NCI-H128 (cell line): ENCODE measurements around the gene TCF4.

Source experiments
- DNase-seq: peaks from one replicate; lab custom pipeline; 2025; ENCODE audit not compliant: unreplicated experiment; lab: John Stamatoyannopoulos, UW

The TCF4 gene

DNA sequence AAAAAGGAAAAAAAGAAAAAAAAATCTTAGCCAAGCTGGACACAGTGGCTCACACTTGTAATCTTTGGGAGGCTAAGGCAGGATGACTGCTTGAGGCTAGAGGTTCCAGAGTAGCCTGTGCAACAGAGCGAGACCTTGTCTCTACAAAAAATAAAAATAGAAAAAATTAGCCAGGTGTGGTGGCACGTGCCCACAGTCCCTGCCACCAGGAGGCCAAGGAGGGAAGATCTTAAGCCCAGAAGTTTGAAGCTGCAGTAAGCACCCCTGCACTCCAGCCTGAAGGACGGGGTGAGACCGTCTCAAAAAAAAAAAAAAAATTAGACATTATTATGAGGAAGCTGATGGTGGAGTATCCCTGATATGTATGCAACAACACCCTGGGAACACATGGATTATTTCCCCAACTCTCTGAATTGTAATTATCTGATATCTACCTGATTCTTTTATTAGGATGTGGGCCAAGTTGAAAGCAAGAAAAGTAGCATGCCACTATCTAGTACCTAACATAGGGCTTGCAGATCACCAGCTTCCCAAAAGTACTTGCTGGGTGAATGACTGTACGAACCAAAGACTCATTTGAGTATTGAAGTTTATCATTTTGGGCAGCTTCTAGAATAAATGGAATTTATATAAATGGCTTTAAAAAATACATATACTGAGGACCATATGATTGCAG, 140.9 kb downstream of the TCF4 start:
- no peak for DNase-seq

DNA sequence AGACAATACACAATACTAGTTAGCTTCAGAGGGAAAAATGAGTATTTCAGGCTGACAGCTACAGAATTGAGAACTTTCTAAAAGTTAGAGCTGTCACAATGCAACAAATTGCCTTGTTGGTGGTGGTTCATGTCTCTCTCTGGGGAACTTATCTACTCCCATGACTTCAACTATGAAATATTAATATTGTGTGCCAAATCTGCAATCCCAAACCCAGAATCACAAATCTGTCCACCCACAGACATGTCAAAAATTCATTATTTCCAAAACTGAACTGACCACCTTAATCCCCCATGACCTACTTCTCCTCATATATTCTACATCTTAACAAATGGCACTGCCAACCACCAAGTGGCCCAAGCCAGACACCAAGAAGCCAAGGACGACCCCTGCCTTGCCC, 143.5 kb downstream of the TCF4 start:
- DNase-seq = no peak

DNA sequence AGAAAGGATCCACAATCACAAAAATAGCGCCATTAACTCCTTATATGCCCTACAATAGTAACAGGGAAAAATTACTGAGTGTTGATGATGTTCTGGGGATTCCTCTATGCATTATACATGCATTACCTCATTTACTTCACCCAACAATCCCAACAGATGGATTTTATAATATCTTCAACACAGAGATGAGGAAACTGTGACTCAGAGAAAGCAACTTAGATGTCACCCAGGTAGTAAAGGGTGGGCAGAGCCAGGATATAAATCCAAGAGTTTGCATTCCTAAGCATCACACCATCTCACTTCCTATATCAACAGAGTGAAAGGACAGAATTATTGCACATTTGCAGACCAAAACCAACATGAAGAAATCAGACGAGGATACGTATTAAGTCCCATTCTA, 144.2 kb downstream of the TCF4 start:
- DNase-seq = no peak

DNA sequence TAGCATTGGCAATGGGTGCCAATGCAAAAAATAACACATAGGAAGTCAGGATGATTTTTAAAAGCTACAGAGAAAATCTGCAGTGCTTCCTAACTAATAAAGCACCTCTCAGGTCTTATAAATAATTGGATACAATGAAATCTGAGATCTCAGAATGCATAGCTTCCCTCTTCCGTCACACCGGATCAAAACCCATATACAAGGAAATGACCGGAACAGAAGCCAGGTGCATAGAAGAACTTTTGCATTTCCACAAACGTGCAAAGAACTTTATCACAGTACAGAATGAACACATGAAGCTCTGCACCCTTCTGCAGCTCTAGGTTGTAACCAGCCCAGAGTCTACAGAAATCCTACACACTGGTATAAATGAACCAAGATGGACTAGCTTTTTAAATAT, 145.4 kb downstream of the TCF4 start:
- no peak for DNase-seq

DNA sequence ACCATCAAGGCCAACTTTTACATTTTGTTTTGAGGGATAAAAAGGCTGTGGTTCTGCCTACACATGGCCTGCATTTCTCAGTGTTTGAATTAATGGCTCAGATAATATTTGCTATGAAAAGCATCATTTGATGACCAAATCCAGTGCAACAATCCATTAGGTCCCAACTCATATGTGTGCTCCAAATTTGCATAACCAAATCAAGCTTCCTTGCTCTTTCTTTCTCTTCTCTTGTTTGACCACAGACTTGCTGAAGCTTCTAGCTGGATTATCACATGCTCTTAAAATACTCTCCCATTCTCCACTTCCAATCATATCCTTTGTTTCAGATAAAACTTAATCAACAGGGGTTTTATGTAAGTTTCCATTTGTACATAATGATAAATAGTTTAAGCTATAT, 147.0 kb downstream of the TCF4 start:
- no peak for DNase-seq

DNA sequence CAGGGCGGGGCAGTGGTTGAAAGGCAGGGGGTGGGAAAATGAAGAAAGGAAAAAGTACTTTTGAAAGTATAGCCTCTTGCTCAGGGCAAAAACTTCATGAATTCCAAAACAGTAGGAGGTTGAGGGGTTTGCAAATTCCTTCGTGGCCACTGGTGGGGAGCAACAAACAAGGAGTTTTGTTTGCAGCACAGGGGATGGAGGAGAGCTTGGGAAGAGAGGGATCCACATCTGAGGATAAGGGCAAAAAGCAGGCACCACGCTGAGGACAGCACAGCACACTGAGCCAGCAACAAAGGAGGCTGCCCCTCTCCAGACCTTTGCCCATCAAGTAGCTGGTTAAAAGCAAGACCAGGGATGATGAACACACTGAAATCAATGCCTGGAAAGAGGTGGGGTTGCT, 148.9 kb downstream of the TCF4 start:
- no peak for DNase-seq

DNA sequence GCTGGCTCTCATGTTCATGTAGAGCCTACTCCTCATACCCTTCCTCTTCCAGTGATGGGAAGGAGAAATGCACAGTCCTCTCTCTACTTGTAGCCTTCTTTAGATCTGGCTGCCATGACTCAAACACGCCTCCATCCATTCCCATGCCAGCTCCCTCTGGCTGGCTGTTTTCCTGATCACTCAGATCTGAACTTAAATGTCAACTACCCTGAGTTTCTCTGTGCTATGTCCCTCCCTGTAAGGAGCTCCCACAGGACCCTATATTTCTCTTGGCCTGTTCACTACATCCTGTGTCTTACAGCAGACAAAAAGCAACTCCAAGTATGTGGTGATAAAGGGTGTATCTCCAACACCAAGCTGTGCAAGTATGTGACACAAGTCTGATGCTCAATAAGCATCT, 152.4 kb downstream of the TCF4 start:
- DNase-seq = no peak

DNA sequence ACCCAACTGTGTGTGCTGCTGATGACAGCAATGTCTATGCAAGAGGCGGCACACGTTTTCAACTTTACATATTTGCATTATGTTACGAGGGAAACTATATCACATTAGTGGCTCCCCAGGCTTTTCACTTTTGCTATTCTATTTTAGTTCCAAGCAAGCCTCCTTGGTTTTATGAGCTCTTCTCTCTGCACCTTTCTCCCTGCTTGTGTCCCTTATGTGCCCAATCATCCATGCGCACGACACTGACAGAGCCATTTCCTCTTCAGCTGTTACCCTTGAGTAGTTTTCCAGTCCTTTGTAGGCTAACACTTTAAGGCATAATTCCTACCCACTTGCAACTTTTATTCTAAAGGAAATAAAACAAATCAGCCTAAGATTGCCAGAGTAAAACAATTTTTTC, 154.3 kb downstream of the TCF4 start:
- no peak for DNase-seq

DNA sequence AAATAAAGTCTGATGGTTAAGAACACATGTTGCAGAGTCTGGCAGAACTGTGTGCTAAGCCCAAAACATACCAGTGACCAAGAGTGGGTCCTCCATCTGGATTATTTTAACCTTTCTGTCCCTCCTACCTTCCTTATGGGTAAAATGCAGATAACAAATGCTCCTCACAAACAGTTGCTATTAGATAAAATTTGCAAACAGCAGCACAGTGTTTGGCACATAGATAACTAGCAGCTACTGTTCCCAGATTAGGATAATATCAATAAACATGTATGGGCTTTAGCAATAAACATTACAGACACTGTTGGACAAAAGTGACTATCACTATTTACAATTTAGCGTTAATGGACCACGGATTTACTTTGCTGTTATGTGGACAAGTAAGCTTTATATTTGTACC, 154.9 kb downstream of the TCF4 start:
- no peak for DNase-seq

DNA sequence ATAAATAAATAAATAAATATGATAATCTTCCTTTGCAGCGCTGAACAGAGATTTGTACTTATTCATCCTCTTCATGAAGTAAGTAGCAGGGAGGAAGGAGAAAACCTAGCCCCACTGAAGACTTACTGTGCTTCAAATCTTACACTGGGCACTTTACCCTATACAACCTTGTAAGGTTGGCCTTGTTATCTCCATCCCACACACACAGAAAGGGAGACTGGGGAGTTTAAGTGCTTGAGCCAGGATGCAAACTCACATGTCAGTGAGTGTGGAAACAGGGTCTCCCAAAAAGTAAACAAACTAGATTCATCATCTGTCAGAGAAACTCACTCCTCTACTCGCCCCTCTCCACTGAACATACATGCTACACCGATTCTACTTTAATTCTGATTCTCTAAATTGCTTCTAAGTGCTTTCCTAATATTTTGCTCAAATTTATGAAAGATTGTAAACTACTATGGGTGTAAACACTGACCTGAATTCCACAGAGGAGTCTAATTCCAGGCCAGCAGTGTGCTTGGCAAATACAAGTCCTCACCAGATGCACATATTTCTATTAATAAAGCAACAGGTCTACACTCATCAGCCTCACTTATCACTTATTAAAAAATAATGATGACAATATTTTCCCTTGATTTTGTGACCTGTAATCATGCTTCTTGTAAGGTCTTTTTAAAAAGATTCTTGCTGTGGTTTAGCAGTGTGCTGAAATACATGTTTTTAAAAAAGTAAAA, 155.5 kb downstream of the TCF4 start:
- DNase-seq = no peak

DNA sequence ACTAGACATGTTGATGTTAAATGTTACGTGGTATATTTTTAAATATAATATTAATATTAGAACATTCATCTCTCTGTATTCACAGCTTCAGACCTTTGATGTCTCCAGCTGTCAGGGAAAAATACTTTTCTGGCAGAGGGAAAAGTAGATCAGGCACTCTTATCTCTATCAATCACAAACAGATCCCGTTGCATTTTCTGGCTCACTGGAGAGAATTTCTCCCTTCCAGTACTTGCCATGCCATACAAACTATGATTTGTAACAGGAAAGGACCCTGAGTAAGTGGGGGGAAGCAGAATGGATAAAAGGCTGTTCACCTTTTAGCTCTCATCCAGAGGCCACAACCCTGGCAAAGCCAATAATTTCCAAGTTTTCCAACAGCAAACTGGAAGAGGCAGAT, 158.0 kb downstream of the TCF4 start:
- no peak for DNase-seq

DNA sequence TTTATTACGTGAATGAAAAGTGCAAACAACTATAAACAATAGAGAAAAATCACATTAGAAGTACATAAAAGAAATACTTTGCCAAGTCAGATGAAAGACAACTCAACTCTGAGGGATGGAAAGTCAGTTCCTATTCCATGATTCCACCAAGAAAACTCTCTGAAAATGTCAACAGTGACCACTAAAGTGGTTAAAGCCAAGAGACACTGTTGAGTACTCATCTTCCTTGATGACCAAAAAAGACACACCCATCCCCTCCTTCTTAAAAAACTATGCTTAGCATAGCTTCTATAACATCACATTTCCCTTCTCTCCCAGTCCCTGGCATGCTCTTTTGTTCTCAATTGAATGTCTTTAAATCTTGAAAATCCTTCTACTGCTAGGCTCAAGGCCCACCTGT, 160.0 kb downstream of the TCF4 start:
- DNase-seq = no peak

DNA sequence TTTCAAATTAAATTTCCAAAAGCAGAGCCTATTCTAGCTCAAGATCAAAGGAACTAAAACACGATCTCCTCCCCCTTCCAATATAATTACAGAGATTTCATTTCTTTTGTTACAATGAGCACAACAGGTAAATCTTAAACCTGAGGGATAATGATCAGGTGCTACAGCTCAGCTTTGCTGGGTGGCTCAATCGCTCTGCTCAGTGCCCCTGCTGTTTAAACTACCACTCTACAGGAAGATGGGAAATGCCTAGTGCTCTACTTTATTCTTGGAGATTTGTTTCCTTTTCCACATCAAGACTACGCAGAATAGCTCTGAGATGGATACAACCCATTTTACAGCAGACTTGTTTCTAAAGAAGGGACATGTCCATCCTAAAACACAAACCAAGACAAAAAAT, 162.3 kb downstream of the TCF4 start:
- DNase-seq = no peak

DNA sequence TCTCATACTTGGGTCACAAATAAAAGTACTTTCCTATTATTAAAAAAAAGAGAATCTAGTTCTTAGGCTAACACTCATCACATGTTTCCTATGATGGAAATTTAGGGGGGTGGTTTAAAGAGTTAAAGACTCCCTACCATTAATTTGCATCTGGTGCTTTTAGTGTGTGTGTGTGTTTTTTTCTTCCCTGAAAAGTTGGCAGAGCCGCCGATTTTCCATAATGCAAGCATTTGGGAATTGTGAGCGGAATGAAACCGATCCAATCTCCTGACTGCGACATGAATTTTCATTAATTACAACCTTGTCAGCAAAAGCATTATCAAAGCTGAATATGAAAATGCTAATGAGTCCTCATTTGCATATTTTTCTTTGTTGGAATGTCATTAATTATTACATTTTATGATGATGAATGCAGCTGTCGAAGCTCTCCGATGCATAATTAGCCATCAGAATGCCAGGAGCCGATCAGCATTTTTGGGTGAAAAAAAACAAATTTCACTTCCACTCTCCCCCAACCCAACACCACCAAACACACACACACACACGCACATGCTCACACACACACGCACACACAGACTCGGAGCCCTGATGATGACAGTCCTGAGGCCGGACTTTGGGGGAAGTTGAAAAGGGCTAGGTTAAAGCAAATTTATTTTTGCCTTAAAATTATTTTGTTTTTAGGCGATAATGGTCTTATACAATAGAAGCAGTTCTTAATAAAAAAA, 165.4 kb downstream of the TCF4 start:
- no peak for DNase-seq

DNA sequence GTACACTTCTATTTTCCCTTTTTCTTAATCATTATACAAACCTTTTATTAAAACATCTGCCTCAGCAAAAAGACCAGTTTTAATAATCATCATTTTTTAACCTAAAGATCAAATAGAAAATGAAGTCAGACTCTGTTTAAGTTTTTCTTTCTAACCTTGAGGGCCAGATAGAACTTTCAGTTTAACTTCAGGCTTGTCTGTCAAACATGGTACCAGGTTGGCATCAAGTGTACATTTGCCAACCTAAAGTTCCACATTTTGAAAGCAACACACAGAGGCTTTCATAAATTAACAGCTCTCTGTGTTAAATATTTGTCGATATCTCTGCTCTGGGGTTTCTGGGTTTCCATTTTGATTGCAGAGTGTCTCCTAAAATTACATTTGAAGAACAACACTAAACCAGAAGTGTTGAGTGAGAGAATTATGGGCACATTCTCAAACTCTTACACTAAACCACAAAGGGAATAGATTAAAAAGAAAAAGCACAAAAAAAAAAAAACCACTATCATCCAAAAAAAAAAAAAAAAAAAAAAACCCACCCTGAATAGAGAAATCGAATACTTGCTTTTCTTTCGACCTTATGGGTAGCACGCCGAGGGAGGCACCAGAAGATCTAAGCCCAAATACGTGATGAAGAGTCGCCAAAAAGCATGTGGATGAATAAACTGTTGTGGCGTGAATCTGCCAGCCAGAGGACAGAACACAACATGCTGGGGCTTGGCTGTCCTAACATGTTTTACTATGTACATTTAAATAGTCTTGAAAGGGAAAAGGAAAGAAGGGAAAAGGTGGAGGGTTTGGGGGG, 166.2 kb downstream of the TCF4 start:
- no peak for DNase-seq

DNA sequence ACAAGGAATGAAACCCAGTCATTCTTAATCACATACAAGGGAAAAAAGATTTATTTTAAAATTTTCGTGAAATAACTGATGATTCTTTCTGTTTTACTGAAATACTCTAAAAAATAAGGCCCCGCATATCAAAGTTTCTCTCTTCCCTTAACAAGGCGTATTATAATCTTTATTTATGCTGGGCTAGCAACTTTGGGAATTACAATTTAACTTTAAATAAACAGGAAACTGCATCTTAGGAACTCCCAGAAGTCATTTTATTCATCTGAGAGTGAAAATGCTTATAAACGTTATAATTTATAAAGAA, 166.7 kb downstream of the TCF4 start:
- no peak for DNase-seq

DNA sequence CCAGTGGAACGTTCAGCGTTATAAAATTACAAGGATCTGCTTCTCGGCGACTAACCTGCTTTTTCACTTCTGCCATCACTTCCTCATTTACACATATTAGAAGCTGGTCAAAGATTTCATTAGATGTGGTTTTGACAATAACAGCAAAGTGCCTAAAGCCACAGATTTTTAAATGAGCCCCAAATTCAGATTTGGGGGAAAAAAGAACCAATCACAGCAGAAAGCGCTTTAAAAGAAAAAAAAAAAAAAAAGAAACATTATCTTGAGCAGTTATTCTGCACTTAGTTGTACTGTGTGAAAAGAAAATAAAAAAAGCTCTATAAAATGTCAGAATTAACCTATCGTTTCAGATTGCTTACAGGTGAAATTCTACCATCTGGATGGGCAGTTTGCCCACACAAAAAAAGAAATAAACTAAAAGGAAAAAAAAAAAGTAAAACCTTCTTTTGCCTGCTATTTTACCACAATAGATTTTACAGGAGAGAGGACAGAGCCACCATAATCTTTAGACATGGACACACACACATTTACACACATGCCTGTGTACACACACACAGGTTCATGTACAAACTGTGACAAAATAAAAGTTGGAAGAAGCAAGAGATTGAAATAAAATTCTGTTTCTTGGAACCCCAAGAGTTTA, 167.2 kb downstream of the TCF4 start:
- no peak for DNase-seq

DNA sequence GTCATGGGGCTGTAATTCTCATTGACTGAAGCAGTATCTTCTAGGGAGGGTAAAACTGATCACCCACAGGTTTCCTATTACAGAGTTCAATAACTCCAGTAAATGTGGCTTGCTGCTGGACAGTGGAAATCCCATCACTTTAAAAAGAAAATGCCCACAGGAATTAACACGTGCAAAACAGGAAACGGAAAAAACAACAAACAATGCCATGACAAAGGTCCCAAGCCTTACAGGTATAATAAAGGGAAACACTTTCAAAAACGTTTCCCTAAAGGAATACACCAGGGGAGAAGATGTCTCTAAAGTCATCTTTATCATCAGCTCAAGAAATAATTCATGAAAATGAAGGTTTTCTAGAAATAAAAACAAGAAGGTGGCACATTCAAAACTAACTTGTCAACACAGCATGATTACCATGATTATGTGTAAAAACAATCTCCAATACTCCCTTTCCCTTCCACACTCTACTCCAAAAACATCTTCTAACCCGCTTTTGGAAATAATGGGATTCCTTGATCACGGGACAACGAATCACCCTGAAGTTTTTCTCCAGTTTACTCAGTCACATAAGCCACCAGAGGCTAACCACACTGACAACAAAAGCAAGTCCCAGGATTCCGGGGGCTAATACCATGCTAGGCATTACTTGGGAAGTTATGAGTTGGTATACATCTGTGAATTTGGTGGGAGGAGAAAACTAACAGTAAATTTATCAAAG, 167.9 kb downstream of the TCF4 start:
- no peak for DNase-seq

DNA sequence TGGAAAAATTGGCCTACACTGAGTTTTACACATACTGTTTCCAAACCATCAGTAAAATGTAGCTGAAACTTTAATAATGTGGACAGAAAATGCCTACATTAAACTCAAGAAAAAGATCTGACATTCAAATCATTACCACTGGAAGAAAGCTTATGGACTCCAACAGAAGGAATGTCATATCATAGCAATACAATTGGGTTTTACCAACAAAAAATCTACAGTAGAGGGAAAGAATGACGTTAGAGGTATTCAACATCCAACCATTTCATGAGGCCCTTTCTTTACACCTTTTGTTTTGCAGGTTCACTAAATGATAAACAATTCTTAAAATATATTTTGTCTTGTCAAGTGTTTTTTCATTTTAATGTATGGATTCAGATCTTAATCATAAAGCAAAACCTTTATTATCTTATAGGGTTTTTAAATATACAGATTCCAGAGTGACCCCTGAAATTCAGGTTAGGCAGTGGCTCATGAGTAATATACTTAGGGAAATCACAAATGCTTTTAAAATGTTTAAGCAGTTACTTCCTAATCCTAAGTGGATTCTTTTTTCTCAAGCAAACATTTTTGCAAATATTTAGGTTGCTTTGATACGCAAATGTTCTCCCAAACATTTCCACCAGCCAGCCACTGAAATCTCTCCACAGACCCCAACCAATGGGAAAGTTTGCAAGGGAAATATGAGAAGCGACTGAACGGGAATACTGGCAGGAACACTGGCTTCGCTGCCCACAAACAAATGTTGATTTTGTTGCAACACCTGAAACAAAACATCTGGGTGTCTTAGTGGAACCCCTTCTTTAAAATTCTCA, 168.7 kb downstream of the TCF4 start:
- DNase-seq = no peak

DNA sequence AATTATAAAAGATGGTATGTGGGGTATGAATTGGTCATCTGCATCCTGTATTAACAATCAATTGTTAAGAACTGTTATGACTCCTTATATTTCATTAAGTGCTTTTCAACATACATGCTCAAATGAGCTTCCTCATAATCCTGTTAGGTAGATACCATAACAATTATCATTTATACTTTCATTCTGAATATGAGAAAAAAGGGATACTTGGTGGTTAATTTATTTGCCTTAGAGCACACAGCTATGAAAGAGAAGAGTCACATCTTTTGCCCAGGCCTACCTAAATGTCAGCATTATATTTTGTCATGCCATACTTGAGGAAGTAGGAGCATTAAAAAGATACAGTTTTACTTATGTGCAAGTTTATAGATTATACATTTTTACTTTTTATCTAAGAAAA, 169.6 kb downstream of the TCF4 start:
- DNase-seq = no peak
